Prostate gland (tissue), 2 donors: ENCODE data around the gene ETS2.

ENCODE experiments used
- CTCF ChIP-seq, 4 experiments: fragments of 200-600 bp in 2 of 4; fragments of 450-650 bp in 2 of 4; sonication (generic) in 2 of 4; IDR thresholded peaks; 1 replicate in 3 of 4; 2 replicates in 1 of 4; pipeline ENCODE4 v1.5.1; 2016 to 2019; ENCODE audit warnings: antibody characterized with exemption in 4 of 4, mild to moderate bottlenecking in 2 of 4, moderate library complexity in 2 of 4
- POLR2A ChIP-seq: fragments of 450-650 bp; IDR thresholded peaks from one replicate; pipeline ENCODE4 v1.6.1; 2016; ENCODE audit warnings: antibody characterized with exemption, mild to moderate bottlenecking
- POLR2AphosphoS5 ChIP-seq: sonication (generic); formaldehyde crosslinking; IDR thresholded peaks from one replicate; pipeline ENCODE4 v1.6.1; 2017; ENCODE audit warnings: antibody characterized with exemption

- no peak for TF ChIP-seq POLR2AphosphoS5
- no peak for TF ChIP-seq CTCF (IDR thresholded peaks at IDR 0.05)
- no peak for TF ChIP-seq POLR2A
Measured at GRCh38 chr21:38775733-38776132, 30.0 kb upstream of the ETS2 start.
